ENCODE data around the gene MRPL32.

Gene MRPL32

DNA sequence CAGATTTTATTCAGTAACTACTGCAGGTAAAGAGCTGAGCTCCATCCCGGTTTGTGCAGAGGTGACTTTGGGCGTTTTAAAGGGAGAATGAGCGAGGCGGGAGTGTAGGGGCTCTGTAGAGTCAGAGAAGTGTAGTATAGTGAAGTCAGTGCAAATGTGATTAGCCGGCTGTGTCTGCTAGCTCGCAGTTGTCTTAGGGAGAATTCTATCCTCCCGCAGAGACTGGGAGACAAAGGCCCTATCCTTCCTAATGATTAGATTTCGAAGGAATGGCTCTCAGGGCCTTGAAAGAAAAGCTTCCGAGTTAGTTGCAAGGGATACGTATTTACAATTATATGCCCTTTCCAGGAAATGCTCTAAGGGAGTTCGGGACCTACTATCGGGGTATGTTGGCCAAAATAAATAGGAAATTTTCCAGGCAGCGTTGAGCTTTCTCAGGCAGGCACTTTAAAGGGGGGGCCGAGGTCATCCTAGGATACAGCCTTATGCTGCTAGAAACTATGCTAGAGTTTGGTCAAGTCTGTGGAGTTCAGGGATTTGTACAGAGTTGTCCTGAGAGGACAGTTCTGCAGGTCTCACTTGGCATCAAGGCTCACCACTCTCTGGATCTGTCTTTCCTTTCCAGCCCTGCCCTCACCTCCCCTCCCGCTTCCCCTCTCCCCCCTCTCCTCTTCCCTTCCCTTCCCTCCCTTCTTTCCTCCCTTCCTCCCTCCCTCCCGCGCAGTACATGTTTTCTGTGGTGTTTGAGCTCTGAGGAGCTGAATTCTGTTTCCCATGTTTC, 825 bp downstream of the MRPL32 start:
- Histone ChIP-seq H3K4me1 (ENCODE audit: low read depth, poor library complexity, severe bottlenecking) (peaks cover 73% of the 10 kb centered on the region), H2AFZ (ENCODE audit: low read depth) (peak overlapping the region; percentile 44; the same call in 1 of the 2 replicates), H4K20me1 (ENCODE audit: insufficient read depth) (peaks cover 17% of the 10 kb centered on the region)

DNA sequence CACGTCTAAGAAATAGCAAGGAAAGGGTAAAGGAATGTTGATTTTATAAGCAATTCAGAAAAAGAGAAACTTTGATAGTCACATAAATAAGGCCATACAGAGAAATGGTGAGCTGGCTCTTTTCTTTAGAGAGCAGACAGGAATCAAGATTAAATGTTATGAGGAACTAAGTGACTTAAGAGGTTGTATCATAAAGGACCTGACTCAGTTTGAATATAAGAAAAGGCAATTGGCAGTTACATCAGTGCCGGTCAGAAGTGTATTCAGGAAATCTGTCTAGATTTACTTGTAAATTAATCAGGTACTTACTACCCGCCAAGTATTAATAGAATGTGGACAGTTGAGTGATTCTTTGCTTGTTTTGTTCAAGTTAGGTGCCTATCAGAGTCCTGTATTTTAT, 2.1 kb downstream of the MRPL32 start:
- Histone ChIP-seq H3K4me2 (peak overlapping the region; percentile 88), H3K9ac (no peak overlapping the region)
- TF ChIP-seq, protein P1, sequence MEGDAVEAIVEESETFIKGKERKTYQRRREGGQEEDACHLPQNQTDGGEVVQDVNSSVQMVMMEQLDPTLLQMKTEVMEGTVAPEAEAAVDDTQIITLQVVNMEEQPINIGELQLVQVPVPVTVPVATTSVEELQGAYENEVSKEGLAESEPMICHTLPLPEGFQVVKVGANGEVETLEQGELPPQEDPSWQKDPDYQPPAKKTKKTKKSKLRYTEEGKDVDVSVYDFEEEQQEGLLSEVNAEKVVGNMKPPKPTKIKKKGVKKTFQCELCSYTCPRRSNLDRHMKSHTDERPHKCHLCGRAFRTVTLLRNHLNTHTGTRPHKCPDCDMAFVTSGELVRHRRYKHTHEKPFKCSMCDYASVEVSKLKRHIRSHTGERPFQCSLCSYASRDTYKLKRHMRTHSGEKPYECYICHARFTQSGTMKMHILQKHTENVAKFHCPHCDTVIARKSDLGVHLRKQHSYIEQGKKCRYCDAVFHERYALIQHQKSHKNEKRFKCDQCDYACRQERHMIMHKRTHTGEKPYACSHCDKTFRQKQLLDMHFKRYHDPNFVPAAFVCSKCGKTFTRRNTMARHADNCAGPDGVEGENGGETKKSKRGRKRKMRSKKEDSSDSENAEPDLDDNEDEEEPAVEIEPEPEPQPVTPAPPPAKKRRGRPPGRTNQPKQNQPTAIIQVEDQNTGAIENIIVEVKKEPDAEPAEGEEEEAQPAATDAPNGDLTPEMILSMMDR (conservative IDR thresholded peaks at IDR 0.05; ENCODE audit: low read depth, low read length), result no peak

More for the DNA sequence above, 825 bp downstream of the MRPL32 start:
- Histone ChIP-seq H3K27me3 (ENCODE audit: insufficient read depth, low read depth) (no peaks in the 10 kb centered on the region), H3K4me3 (IDR thresholded peaks at IDR 0.05; ENCODE audit: insufficient read depth, low read depth, low read length) (no peak overlapping the region), H3K27ac (peak overlapping the region; percentile 84), H3K9ac (peak overlapping the region; percentile 90), H3K79me2 (ENCODE audit: insufficient read depth, low read depth) (peaks cover 88% of the 10 kb centered on the region), H3K36me3 (ENCODE audit: insufficient read depth) (peaks cover 5% of the 10 kb centered on the region; the same call in 1 of the 2 replicates), H3K4me2 (peak overlapping the region; percentile 88)
- TF ChIP-seq, protein P1 (conservative IDR thresholded peaks at IDR 0.05; ENCODE audit: low read depth, low read length), result no peak

DNA sequence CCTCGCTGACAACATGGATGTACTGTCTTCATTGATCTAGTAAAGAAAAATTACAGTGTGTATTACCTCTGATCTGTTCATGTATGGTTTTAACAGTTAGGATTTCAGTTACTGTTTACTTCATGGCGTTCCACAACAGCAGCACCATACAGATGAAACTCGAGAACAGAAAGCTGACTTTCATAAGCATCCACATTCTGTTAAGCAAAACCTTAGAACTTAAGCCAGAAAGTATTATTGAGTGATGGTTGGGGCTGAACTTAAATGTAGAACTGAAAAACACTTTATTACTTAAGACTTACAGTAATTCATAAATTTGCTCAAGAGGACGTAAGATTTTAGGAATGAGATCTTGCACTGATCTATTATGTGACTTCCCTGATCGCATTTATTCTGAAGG, 3.7 kb downstream of the MRPL32 start:
- H3K27ac ChIP-seq, result peak overlapping the region; percentile 66
- H3K9ac ChIP-seq, result peak overlapping the region; percentile 19
- H3K36me3 ChIP-seq (ENCODE audit: insufficient read depth), result peaks cover 5% of the 10 kb centered on the region; the same call in 1 of the 2 replicates
- H3K79me2 ChIP-seq (ENCODE audit: insufficient read depth, low read depth), result peaks cover 72% of the 10 kb centered on the region
- no peak overlapping the region for H3K4me3 ChIP-seq (IDR thresholded peaks at IDR 0.05; ENCODE audit: insufficient read depth, low read depth, low read length)
- peaks cover 2% of the 10 kb centered on the region; the same call in 1 of the 2 replicates for H4K20me1 ChIP-seq (ENCODE audit: insufficient read depth)
- TF ChIP-seq, protein P1 (conservative IDR thresholded peaks at IDR 0.05; ENCODE audit: low read depth, low read length), result no peak
- peaks cover 61% of the 10 kb centered on the region for H3K4me1 ChIP-seq (ENCODE audit: low read depth, poor library complexity, severe bottlenecking)
- peak overlapping the region; percentile 88 for H3K4me2 ChIP-seq
- no peak overlapping the region for H2AFZ ChIP-seq (ENCODE audit: low read depth)
- H3K27me3 ChIP-seq (ENCODE audit: insufficient read depth, low read depth), result no peaks in the 10 kb centered on the region

More for the DNA sequence above, 2.1 kb downstream of the MRPL32 start:
- peak overlapping the region; percentile 66 for H3K27ac ChIP-seq
- H4K20me1 ChIP-seq (ENCODE audit: insufficient read depth), result peaks cover 16% of the 10 kb centered on the region
- peaks cover 88% of the 10 kb centered on the region for H3K79me2 ChIP-seq (ENCODE audit: insufficient read depth, low read depth)
- H3K4me1 ChIP-seq (ENCODE audit: low read depth, poor library complexity, severe bottlenecking), result peaks cover 63% of the 10 kb centered on the region
- H3K27me3 ChIP-seq (ENCODE audit: insufficient read depth, low read depth), result no peaks in the 10 kb centered on the region
- H2AFZ ChIP-seq (ENCODE audit: low read depth), result no peak overlapping the region
- H3K4me3 ChIP-seq (IDR thresholded peaks at IDR 0.05; ENCODE audit: insufficient read depth, low read depth, low read length), result no peak overlapping the region
- H3K36me3 ChIP-seq (ENCODE audit: insufficient read depth), result peaks cover 5% of the 10 kb centered on the region; the same call in 1 of the 2 replicates

DNA sequence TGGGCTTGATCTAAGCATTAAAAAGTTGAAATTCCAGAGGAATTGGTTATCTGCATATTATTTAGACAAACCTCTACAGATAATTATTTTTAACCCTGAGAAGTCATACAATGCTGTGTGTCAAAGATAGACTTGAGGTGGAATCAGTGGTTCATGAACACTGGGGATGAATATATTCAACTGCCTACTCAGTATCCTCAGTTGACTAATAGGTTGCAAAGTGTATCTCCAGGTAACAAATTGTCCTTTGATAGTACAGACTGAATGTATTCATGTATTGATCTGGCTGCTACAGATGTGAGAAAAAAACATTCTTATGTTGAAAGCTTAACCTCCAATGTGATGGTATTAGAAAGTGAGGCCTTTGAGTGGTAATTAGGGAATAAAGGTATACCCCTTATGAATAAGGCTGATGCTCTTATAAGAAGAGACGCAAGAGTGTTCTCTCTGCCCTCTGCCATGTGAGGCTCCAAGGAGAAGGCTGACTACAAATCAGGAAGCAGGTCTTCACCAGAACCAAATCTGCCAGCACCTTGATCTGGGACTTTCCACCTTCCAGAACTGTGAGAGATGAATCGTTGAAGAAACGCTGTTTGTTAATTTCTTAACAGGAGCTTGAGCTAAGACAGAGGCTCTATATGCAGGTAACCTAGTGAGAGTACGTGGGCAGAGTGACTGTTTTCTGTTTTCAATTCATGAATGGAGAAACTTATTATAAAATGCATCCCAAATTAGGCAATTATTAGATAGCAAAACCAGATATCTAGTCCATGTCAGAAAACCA, 7.5 kb downstream of the MRPL32 start:
- H4K20me1 ChIP-seq (ENCODE audit: insufficient read depth), result no peaks in the 10 kb centered on the region
- TF ChIP-seq, protein P1 (conservative IDR thresholded peaks at IDR 0.05; ENCODE audit: low read depth, low read length), result no peak
- H3K36me3 ChIP-seq (ENCODE audit: insufficient read depth), result peaks cover 5% of the 10 kb centered on the region; the same call in 1 of the 2 replicates
- H3K27me3 ChIP-seq (ENCODE audit: insufficient read depth, low read depth), result no peaks in the 10 kb centered on the region
- no peak overlapping the region for H3K4me3 ChIP-seq (IDR thresholded peaks at IDR 0.05; ENCODE audit: insufficient read depth, low read depth, low read length)
- H3K9ac ChIP-seq, result no peak overlapping the region
- no peak overlapping the region for H2AFZ ChIP-seq (ENCODE audit: low read depth)
- peaks cover 70% of the 10 kb centered on the region for H3K4me1 ChIP-seq (ENCODE audit: low read depth, poor library complexity, severe bottlenecking)
- H3K79me2 ChIP-seq (ENCODE audit: insufficient read depth, low read depth), result peaks cover 35% of the 10 kb centered on the region
- no peak overlapping the region; the same call in 1 of the 2 replicates for H3K4me2 ChIP-seq
- H3K27ac ChIP-seq, result no peak overlapping the region

Measured in KMS-11 (cell line).